HG03103 (cell line): ENCODE results near the gene MPZL1.

Experiments
- ATAC-seq: cut with Tn5 transposase; IDR thresholded peaks from one replicate; pipeline ENCODE4 v1.9.1; 2021; ENCODE audit warnings: low read depth; ENCODE audit not compliant: unreplicated experiment

Gene MPZL1

DNA sequence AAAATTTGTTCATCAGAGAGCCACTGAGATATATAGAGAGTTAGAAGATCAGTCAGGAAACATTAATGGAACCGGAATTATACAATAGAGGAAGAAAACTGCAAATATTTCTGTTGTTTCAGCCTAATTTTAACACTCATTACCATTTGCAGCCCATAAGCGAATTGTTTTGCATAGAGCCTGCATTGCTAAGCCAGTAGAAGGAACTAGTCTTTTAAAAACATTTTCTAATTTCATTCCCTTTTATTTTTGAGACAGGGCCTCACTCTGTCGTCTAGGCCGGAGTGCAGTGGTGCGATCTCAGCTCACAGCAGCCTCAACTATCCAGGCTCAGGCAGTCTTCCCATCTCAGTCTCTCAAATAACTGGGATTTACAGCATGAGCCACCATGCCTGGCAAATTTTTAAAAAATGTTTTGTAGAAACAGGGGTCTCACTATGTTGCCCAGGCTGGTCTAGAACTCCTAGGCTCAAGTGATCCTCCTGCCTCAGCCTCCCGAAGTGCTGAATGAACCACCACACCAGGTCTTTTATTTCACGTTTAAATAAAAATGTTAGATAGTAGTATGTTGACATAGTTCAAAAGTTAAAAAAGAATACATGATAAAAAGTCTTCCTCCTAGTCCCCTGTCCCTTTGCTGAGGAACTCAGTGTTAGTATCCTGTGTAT, 25.3 kb downstream of the MPZL1 start:
- ATAC-seq, result no peak

DNA sequence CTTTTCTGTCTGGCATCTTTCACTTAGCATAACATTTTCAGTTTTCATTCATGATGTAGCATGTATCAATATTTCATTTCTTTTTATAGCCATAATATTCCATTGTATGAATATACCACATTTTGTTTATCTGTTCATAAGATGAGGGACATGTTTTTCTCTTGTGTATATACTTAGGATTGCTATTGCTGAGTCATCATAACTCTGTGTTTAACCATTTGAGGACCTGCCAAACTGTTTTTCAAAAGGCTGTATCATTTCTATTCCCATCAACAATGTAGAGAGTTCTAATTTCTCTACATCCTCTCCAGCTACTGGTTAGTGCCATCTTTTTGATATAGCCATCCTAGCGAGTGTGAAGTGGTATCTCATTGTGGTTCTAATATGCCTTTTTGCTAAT, 26.2 kb downstream of the MPZL1 start:
- no peak for ATAC-seq

- no peak for ATAC-seq
Measured at GRCh38 chr1:167748906-167749305, 27.1 kb downstream of the MPZL1 start.

- ATAC-seq, result no peak
Measured at GRCh38 chr1:167749741-167750140, 28.0 kb downstream of the MPZL1 start.

DNA sequence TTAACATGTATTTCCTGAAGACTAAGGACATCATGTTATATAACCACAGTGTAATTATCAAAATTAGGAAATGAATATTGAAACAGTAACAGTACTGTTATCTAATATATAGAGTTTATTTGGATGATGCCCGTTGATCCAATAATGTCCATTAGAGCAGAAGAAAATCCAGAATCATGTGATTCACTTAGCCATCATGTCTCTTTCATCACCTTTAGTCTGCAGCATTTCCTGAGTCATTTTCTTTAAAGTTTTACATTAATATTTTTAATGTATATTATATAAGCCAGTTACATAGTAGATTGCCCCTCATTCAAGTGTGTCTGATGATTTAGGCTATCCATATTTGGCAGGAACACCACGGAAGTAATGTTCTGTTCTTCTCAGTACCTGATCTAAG, 28.9 kb downstream of the MPZL1 start:
- ATAC-seq, result no peak

DNA sequence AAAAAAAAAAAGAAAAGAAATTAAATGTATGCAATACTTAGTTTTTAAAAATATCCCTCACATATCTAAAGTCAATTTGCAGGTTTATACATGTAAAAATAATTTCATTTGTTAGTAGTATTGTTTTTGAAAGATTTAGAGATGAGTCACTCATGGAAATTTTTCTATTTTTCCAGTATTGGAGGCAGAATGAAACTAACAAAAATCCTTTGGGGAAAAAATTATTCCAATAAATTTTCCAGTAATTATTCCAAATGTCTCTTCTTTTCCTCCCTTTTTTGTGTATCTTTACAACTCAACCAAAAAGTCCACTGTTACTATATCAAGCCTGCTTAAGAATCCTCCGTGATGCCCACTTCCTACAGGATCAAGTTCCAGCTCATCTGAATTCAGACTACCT, 29.9 kb downstream of the MPZL1 start:
- no peak for ATAC-seq

- ATAC-seq, result no peak
Measured at GRCh38 chr1:167752219-167752985, 30.6 kb downstream of the MPZL1 start.

- no peak for ATAC-seq
Measured at GRCh38 chr1:167755654-167756053, 33.9 kb downstream of the MPZL1 start.

GRCh38 chr1:167756730-167757405, 35.1 kb downstream of the MPZL1 start:
- ATAC-seq, result no peak

DNA sequence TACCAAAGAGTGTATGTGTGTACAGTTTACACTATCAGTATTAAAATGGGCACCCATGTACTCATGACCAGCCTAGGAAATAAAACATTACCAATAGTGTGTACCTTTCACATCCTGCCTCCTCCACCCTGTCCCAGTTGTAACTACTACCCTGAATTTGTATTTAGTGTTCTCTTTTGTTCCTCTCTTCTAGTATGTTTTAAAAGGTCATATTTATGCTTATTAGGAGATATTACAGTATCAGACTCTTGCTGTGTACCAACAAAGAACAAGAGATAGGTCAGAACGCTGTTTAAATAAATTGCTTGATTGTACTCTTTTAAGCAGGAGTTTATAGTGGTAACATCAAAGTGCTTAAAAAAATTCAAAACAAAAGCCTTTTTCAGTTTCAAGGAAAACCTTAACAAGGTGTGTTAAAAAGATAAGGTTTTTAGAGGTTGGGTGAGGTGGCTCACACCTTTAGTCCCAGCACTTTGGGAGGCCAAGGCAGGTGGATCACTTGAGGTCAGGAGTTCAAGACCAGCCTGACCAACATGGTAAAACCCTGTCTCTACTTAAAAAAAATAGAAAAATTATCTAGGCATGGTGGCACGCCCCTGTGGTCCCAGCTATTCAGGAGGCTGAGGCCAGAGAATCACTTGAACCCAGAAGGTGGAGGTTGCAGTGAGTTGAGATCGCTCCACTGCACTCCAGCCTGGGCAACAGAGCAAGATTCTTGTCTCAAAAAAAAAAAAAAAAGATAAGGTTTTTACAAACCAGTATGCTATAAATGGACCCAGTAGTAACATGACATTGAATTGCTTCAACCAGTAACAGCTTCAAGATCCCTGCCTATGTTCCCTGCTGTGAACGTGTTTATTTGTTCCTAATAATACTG, 35.9 kb downstream of the MPZL1 start:
- ATAC-seq, result no peak

- ATAC-seq, result no peak
Measured at GRCh38 chr1:167761400-167761799, 39.6 kb downstream of the MPZL1 start.

GRCh38 chr1:167762061-167762746, 40.4 kb downstream of the MPZL1 start:
- no peak for ATAC-seq

- no peak for ATAC-seq
Measured at GRCh38 chr1:167763525-167764220, 41.9 kb downstream of the MPZL1 start.

- ATAC-seq, result no peak
Measured at GRCh38 chr1:167764458-167765330, 42.9 kb downstream of the MPZL1 start.

GRCh38 chr1:167765496-167765895, 43.7 kb downstream of the MPZL1 start:
- no peak for ATAC-seq

DNA sequence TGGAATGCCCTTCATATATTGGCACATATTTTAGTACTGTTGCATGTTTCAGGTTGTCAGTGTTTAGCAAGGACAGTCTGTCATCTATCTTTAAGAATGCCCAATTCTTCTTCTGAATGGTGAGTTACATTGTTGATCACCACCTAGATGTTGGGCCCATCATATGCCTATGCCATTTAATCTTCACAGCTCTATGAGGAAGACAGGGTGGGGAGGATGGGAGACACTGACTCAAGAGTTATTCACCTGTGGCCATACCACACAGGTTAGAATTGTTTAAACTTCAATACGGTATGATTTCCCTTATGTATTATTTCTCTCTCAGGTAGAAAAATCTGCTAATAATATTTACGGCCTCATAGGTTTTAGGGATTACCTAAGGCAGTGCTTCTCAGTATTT, 44.8 kb downstream of the MPZL1 start:
- no peak for ATAC-seq

GRCh38 chr1:167767761-167768160, 46.0 kb downstream of the MPZL1 start:
- ATAC-seq, result no peak

DNA sequence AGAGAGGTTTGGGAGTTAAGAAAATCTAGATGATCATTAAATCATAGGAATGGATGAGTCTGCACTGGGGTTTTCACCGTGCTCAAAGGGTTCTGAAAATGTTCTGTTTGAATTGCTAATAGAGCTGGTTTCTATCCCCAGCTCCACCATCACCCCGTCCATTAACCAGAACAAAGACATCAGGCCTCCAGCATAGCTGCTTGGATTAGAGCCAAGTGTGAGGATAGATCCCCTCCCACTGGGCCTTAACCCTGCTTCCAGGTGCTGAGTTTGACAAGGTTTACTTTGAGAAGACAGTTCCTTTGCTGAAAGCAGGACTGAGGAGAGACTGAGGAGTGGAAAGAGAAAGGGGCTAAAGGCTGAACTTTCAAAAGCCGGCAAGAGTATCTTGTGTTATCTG, 48.3 kb downstream of the MPZL1 start:
- no peak for ATAC-seq

DNA sequence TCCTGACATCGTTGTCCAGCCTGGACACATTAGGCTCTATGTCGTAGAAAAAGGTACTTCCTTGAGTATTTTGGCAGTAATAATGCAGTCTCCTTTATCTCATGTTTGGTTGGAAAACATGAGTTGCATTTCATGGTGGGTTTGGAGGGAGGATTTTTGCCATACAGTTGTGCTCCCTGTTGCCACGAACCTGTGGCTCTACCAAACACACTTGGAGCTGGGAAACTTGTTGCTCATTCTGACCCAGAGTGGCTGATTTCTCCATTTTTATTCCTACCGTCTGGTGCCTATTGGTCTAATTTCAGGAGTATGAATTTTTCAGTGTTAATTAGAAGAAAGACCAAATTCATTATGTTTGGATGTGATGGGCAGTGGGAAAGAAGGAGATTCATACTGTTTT, 50.7 kb downstream of the MPZL1 start:
- no peak for ATAC-seq
